Stimulated activated naive CD8-positive, alpha-beta T cell treated with anti-CD3 and anti-CD28 coated beads, Interleukin-15, Interleukin-2, amounts not matched to agents 100 ng/mL and 50 ng/mL, for 24 hours (primary cell): ENCODE data around the gene GPC2.

Source experiments
- H3K27ac Mint-ChIP-seq: one replicate; pipeline ENCODE4 v1.8.0; 2021; ENCODE audit warnings: mild to moderate bottlenecking, mixed read lengths
- H3K27me3 Mint-ChIP-seq: one replicate; pipeline ENCODE4 v1.8.0; 2021; ENCODE audit warnings: mixed read lengths
- H3K36me3 Mint-ChIP-seq: one replicate; pipeline ENCODE4 v1.8.0; 2021; ENCODE audit warnings: low read depth, mixed read lengths
- H3K4me1 Mint-ChIP-seq: one replicate; pipeline ENCODE4 v1.8.0; 2021; ENCODE audit warnings: low read depth, mixed read lengths
- H3K4me3 Mint-ChIP-seq: one replicate; pipeline ENCODE4 v1.8.0; 2021; ENCODE audit warnings: mild to moderate bottlenecking, mixed read lengths
- H3K9me3 Mint-ChIP-seq: one replicate; pipeline ENCODE4 v1.8.0; 2021; ENCODE audit warnings: mixed read lengths

The GPC2 gene

GRCh38 chr7:100166970-100167911, 9.9 kb downstream of the GPC2 start:
- Mint-ChIP-seq H3K27ac (peak overlapping the region; percentile 77), H3K9me3 (no peaks in the 10 kb centered on the region)

DNA sequence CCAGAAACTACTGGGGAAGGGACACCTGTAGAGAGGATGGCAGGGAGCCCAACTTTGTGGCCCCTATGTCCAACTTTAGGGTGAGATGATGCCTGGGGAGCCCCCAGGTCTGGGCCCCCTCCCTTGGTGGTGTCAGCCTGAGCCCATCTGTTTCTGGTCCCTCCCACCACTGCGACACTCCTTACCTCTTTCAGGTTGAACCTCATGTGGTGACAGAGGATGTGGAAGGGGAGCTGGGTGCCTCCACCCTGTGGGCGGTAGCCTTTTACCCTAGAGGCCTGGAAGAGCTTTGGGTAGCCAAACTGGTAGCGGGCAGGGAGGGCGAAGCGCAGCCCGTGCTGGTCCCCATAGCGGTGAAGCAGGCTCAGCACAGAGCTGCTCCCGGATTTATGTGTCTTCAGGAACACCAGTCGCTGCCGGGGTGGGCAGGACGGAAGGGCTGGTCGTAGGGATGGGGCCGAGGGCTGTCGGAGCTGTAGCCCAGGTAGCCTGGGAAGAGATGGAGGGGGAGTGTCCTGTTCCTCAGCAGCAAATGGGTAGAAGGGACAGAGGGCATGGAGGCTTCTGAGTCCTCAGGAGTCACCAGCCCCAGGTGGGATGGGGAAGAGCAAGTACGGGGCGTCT, 10.8 kb downstream of the GPC2 start:
- no peaks in the 10 kb centered on the region for H3K36me3 Mint-ChIP-seq
- no peaks in the 10 kb centered on the region for H3K9me3 Mint-ChIP-seq
- H3K27ac Mint-ChIP-seq, result peak overlapping the region; percentile 77
- H3K4me1 Mint-ChIP-seq, result peaks cover 69% of the 10 kb centered on the region
- H3K27me3 Mint-ChIP-seq, result peaks cover 21% of the 10 kb centered on the region
- peak overlapping the region; percentile 55 for H3K4me3 Mint-ChIP-seq

More at GRCh38 chr7:100166970-100167911, 9.9 kb downstream of the GPC2 start:
- Mint-ChIP-seq H3K27me3 (peaks cover 21% of the 10 kb centered on the region), H3K4me3 (peak overlapping the region; percentile 74), H3K36me3 (no peaks in the 10 kb centered on the region), H3K4me1 (peaks cover 73% of the 10 kb centered on the region)

GRCh38 chr7:100163871-100164270, 13.3 kb downstream of the GPC2 start:
- Mint-ChIP-seq H3K4me1 (peaks cover 54% of the 10 kb centered on the region), H3K27me3 (peaks cover 14% of the 10 kb centered on the region), H3K9me3 (no peaks in the 10 kb centered on the region), H3K36me3 (no peaks in the 10 kb centered on the region), H3K27ac (no peak overlapping the region), H3K4me3 (no peak overlapping the region)

DNA sequence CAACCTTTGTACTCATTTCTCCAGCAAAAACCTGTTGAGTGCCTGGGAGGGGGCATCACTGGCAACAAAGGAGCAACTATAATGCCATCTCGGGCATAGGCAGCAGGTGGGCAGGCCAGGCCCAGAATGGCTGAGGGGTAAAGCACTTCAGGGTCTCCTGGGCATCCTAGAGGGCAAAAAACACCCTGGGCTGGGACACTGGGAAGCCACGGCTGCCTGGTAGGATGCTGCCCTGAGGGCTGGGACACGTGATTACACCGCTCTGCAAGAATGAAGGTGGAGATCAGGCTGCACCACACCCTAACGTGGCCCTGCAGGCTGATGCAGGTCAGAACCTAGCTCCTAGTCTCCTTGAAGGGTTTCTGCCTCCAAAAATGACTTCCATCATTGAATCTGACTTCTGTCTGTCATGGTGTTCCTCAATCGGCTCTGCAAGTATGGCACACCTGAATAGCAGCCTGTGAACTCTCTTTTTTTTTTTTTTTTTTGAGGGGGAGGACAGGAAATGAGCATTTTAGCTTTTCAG, 14.1 kb downstream of the GPC2 start:
- no peaks in the 10 kb centered on the region for H3K36me3 Mint-ChIP-seq
- H3K4me1 Mint-ChIP-seq, result peaks cover 49% of the 10 kb centered on the region
- H3K4me3 Mint-ChIP-seq, result no peak overlapping the region
- H3K9me3 Mint-ChIP-seq, result no peaks in the 10 kb centered on the region
- H3K27me3 Mint-ChIP-seq, result peaks cover 7% of the 10 kb centered on the region
- peak overlapping the region; percentile 65 for H3K27ac Mint-ChIP-seq

DNA sequence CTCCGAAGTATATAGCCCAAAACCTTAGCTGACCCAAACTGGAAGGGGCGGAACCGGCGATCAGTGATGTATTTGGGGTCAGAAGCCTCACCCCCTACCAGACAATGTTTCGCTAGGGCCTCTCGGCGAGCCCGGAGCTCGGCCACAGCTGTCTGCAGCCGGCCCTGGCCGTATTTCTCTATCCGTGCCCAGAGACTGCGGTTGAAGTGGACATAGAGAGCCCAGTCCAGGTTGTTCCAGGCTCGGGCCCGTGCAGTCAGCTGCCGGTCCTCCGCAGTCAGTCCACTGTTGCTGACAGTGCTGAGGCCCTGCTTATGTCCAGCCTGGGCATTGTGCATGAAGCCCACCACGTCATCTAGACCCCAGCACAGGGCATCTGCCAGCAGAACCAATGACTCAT, 17.1 kb downstream of the GPC2 start:
- Mint-ChIP-seq H3K27ac (no peak overlapping the region), H3K36me3 (peaks cover 21% of the 10 kb centered on the region), H3K4me3 (no peak overlapping the region), H3K9me3 (no peaks in the 10 kb centered on the region), H3K4me1 (peaks cover 51% of the 10 kb centered on the region), H3K27me3 (no peaks in the 10 kb centered on the region)

DNA sequence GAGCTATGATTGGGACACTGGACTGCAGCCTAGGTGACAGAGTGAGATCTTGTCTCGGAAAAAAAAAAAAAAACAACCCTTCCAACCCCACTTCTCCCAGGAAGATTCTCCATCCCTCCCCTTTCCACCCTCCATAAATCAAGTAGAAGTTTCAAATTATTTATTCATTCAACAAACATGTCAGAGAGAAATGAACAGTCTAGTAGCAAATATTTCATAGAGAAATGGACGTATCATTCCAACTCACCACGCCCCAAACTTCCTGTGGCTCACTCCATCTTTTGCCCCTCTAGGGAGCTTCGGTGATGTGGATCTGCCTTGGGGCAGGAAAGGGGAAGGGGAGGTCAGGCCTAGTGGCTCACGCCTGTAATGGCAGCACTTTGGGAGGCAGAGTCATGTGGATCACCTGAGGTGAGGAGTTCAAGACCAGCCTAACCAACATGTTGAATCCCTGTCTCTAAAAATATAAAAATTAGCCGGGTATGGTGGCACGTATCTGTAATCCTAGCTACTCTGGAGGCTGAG, 18.0 kb downstream of the GPC2 start:
- Mint-ChIP-seq H3K27ac (peak overlapping the region; percentile 87), H3K9me3 (no peaks in the 10 kb centered on the region), H3K36me3 (peaks cover 21% of the 10 kb centered on the region), H3K4me1 (peaks cover 51% of the 10 kb centered on the region), H3K4me3 (peak overlapping the region; percentile 83), H3K27me3 (no peaks in the 10 kb centered on the region)

DNA sequence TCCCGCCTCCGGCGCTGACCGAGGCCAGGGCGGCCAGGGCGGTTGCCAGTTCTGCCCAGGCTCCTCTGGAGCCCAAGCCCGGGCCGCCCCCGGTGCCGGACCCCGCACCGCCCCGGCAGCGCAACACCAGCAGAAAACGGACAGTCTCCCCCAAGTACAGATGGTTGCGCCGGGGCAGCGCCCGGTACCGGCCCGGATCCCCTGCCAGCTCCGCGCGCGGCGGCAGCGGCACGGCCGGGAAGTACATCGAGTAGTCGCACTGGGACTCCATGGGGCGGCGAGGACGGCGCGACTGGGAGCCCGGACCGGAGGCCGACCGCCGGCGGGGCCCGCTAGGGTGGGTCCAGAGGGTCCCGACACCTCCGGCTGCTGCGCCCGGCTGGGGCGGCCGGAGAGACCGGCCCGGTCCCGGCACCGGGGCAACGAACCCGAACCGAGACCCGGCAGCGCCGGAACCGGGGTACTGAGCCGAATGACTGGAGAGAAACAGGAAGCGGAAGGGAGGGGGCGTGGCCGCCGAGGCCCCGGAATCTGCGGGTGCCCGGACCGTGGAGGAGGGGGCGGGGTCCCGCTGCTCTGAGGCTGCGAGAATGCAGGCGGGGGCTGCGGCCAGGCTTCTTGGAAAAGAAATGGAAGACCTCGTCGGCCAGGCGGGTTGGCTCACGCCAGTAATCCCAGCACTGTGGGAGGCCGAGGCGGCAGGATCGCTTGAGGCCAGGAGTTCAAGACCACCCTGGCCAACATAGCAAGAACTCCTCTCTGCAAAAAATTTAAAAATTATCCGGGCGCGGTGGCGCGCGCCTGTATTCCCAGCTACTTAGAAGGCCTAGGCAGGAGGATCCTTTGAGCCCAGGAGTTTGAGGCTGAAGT, 18.7 kb downstream of the GPC2 start, which contains the start of gene TRAPPC14:
TSS of gene TRAPPC14 (minus strand) at position 495 of the 870 bp plus-strand sequence. CDS start at position 271, 224 bp downstream.
- Mint-ChIP-seq H3K36me3 (peaks cover 21% of the 10 kb centered on the region), H3K4me3 (peak within 1 kb of the TSS; percentile 84), H3K9me3 (no peaks in the 10 kb centered on the region), H3K27me3 (no peaks in the 10 kb centered on the region), H3K4me1 (peaks cover 50% of the 10 kb centered on the region), H3K27ac (peak within 1 kb of the TSS; percentile 87)

DNA sequence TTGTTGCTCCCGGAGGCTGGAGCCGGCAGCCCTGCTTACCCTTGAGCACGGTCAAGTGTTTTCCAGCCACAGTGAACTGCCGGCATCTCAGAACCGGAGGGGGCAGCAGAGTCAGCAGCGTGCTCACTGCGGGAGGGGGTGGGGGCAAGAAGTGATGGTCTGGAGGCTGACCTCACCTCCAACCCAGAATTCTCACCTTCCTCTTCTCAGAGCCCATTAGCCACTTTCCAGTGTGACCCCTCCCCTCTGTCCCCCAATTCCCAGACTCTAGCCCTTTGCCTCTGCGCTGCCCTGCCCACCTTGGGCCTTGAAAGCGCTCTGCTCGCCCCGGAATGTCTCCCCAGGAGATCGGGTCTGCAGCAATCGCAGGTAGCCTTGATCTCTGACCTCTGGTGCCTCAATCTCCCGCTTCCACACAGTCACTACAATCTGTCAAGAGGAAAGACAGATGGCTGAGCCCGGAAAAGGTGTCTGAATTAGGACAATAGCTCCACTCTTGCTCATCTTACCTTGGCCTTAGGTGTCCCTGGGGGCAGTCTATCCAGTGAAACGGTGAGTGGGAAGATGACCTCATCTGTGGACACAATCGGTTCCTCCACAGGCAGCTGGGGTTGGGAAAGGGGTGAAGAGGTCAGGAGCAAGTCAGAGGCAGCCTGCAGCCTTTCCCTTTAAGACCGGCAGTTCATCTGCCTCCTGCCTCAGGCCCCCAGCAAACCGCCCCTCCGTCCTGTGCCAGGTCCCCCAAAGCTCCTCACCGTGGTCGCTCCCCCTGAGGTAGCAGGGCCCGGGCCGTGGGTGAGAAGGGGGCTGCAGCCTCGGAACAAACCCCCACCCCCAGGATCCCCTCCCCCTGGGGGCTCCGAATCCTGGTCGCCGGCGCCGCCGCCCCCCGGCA, 19.6 kb downstream of the GPC2 start:
- H3K4me3 Mint-ChIP-seq, result peak overlapping the region; percentile 84
- no peaks in the 10 kb centered on the region for H3K27me3 Mint-ChIP-seq
- peak overlapping the region; percentile 69 for H3K27ac Mint-ChIP-seq
- H3K36me3 Mint-ChIP-seq, result peaks cover 27% of the 10 kb centered on the region
- peaks cover 44% of the 10 kb centered on the region for H3K4me1 Mint-ChIP-seq
- no peaks in the 10 kb centered on the region for H3K9me3 Mint-ChIP-seq

GRCh38 chr7:100157069-100157333, 20.2 kb downstream of the GPC2 start:
- Mint-ChIP-seq H3K27me3 (no peaks in the 10 kb centered on the region), H3K4me1 (peaks cover 48% of the 10 kb centered on the region), H3K4me3 (peak overlapping the region; percentile 84), H3K36me3 (peaks cover 33% of the 10 kb centered on the region), H3K9me3 (no peaks in the 10 kb centered on the region), H3K27ac (peak overlapping the region; percentile 73)

GRCh38 chr7:100156331-100157068, 20.7 kb downstream of the GPC2 start:
- H3K4me1 Mint-ChIP-seq, result peaks cover 53% of the 10 kb centered on the region

GRCh38 chr7:100155553-100156317, 21.4 kb downstream of the GPC2 start:
- Mint-ChIP-seq H3K4me3 (peak overlapping the region; percentile 84), H3K4me1 (peaks cover 56% of the 10 kb centered on the region), H3K27ac (peak overlapping the region; percentile 26), H3K27me3 (no peaks in the 10 kb centered on the region), H3K36me3 (peaks cover 38% of the 10 kb centered on the region), H3K9me3 (no peaks in the 10 kb centered on the region)

More at GRCh38 chr7:100156331-100157068, 20.7 kb downstream of the GPC2 start:
- H3K27ac Mint-ChIP-seq, result peak overlapping the region; percentile 73
- H3K36me3 Mint-ChIP-seq, result peaks cover 38% of the 10 kb centered on the region
- no peaks in the 10 kb centered on the region for H3K27me3 Mint-ChIP-seq
- H3K4me3 Mint-ChIP-seq, result peak overlapping the region; percentile 84
- no peaks in the 10 kb centered on the region for H3K9me3 Mint-ChIP-seq

- H3K4me3 Mint-ChIP-seq, result no peak overlapping the region
- H3K27me3 Mint-ChIP-seq, result no peaks in the 10 kb centered on the region
- peaks cover 44% of the 10 kb centered on the region for H3K36me3 Mint-ChIP-seq
- peaks cover 65% of the 10 kb centered on the region for H3K4me1 Mint-ChIP-seq
- H3K9me3 Mint-ChIP-seq, result no peaks in the 10 kb centered on the region
- peak overlapping the region; percentile 28 for H3K27ac Mint-ChIP-seq
These were observed 22.3 kb downstream of the GPC2 start for GRCh38 chr7:100154651-100155491.
